GM19372 (cell line): ENCODE results near the gene THAP8.
A peak's percentile ranks its signal among the peaks of the same experiment; 100 is the strongest.

Experiments used
- ATAC-seq: cut with Tn5 transposase; IDR thresholded peaks from one replicate; pipeline ENCODE4 v1.9.1; 2021; ENCODE audit warnings: mild to moderate bottlenecking, low read depth, moderate library complexity; ENCODE audit not compliant: unreplicated experiment

Gene THAP8

GRCh38 chr19:36003284-36003683 is 50.8 kb downstream of the THAP8 start:
- no peak for ATAC-seq

- no peak for ATAC-seq
These were observed 52.5 kb downstream of the THAP8 start for GRCh38 chr19:36001605-36002004.

GRCh38 chr19:35996777-35997176 is 57.3 kb downstream of the THAP8 start:
- ATAC-seq: no peak

GRCh38 chr19:35995048-35995993 is 58.8 kb downstream of the THAP8 start, which contains the start of gene SDHAF1:
SDHAF1 (plus strand) TSS chr19:35995188; CDS start chr19:35995275, 87 bp downstream.
- peak; percentile 83 for ATAC-seq

- no peak for ATAC-seq
These were observed 60.0 kb downstream of the THAP8 start for GRCh38 chr19:35993923-35994598.

- ATAC-seq: no peak
These were observed 60.9 kb downstream of the THAP8 start for GRCh38 chr19:35992907-35993765.

GRCh38 chr19:35991731-35992450 is 62.2 kb downstream of the THAP8 start:
- ATAC-seq: no peak

- ATAC-seq: no peak
These were observed 63.0 kb downstream of the THAP8 start for GRCh38 chr19:35990771-35991730.

- no peak for ATAC-seq
These were observed 63.9 kb downstream of the THAP8 start for GRCh38 chr19:35990156-35990555.

- no peak for ATAC-seq
These were observed 65.3 kb downstream of the THAP8 start for GRCh38 chr19:35988824-35989223.

GRCh38 chr19:35987571-35987896 is 66.6 kb downstream of the THAP8 start:
- no peak for ATAC-seq

GRCh38 chr19:35986664-35987570 is 67.2 kb downstream of the THAP8 start:
- ATAC-seq: no peak

GRCh38 chr19:35986111-35986510 is 68.0 kb downstream of the THAP8 start:
- ATAC-seq: no peak
